BJ (cell line): ENCODE data around the gene PGS1. TPM values are rescaled to one million over a fixed set of nuclear protein-coding genes. Genes with fewer than 3 reads are reported as not detected.

Experiments used
- CTCF ChIA-PET: fragments of 350-600 bp; formaldehyde crosslinking; extraction: SDS; loops from one replicate; lab custom pipeline; 2021; ENCODE audit warnings: antibody characterized with exemption, inconsistent platforms; lab: Yijun Ruan, JAX
- POLR2A ChIA-PET: fragments of 300-600 bp; sonication (Branson Sonifier 250); formaldehyde crosslinking; extraction: SDS; loops from one replicate; lab custom pipeline; 2021; ENCODE audit warnings: antibody characterized with exemption; lab: Charles Lee
- DNase-seq: peaks from one replicate; pipeline ENCODE4 v3.0.0-alpha.2; 2011; ENCODE audit warnings: low read depth
- H3K27me3 ChIP-seq: 2 replicates; pipeline ENCODE4 v1.6.0; 2011; ENCODE audit warnings: low read length; ENCODE audit not compliant: control insufficient read depth, insufficient read depth
- H3K36me3 ChIP-seq: 2 replicates; pipeline ENCODE4 v1.5.1; 2011; ENCODE audit warnings: low read length; ENCODE audit not compliant: control insufficient read depth, insufficient read depth
- H3K4me3 ChIP-seq: 2 replicates; pipeline ENCODE4 v1.5.1; 2011; ENCODE audit warnings: low read depth, mild to moderate bottlenecking, control low read depth, low read length
- CTCF ChIP-seq: IDR thresholded peaks from 2 replicates; pipeline ENCODE4 v1.5.1; 2011; ENCODE audit warnings: low read depth, mild to moderate bottlenecking, control low read depth, inconsistent platforms, low read length, moderate library complexity; ENCODE audit not compliant: insufficient read depth
- polyA plus RNA-seq: library from polyadenylated mRNA; depleted of rRNA; stranded (reverse); fragments of >200 nt; gene quantifications from 2 replicates; pipeline ENCODE4 v1.2.3, GENCODE V29; 2011

The PGS1 gene
- polyA plus RNA-seq, 1 experiment = 37.7 TPM

GRCh38 chr17:78399693-78400144 is 21.3 kb downstream of the PGS1 start:
- ChIA-PET POLR2A (no interaction called here), CTCF (interaction anchor here (0.6 kb wide), 1 partner anchor 734 kb away, joined by 3 read pairs; no protein-coding TSS in a partner anchor)
- Histone ChIP-seq H3K4me3 (no peak overlapping the region), H3K36me3 (peaks cover 48% of the 10 kb centered on the region), H3K27me3 (no peaks in the 10 kb centered on the region)
- DNase-seq = no peak
- TF ChIP-seq CTCF = no peak

- no peak for TF ChIP-seq CTCF
- H3K4me3 ChIP-seq = no peak overlapping the region
- POLR2A ChIA-PET = no interaction called here
- peaks cover 48% of the 10 kb centered on the region for H3K36me3 ChIP-seq
- CTCF ChIA-PET = interaction anchor here (0.9 to 2.3 kb wide), 4 partner anchors 16 to 40 kb away, joined by 3 to 10 read pairs (median 6); no protein-coding TSS in a partner anchor
- H3K27me3 ChIP-seq = no peaks in the 10 kb centered on the region
- DNase-seq = no peak
These were observed 22.3 kb downstream of the PGS1 start for GRCh38 chr17:78400581-78401240.

- no peak for TF ChIP-seq CTCF
- DNase-seq = no peak
- ChIA-PET POLR2A (no interaction called here), CTCF (interaction anchor here (0.6 to 2.3 kb wide), 5 partner anchors 16 to 926 kb away, joined by 3 to 10 read pairs (median 4); no protein-coding TSS in a partner anchor)
- H3K36me3 ChIP-seq = peaks cover 48% of the 10 kb centered on the region
- no peaks in the 10 kb centered on the region for H3K27me3 ChIP-seq
- no peak overlapping the region for H3K4me3 ChIP-seq
These were observed 22.8 kb downstream of the PGS1 start for GRCh38 chr17:78401246-78401645.

- H3K4me3 ChIP-seq = no peak overlapping the region
- ChIA-PET POLR2A (no interaction called here), CTCF (interaction anchor here (0.6 to 2.3 kb wide), 4 partner anchors 11 to 927 kb away, joined by 3 to 10 read pairs (median 6); no protein-coding TSS in a partner anchor)
- H3K27me3 ChIP-seq = no peaks in the 10 kb centered on the region
- TF ChIP-seq CTCF = no peak
- peaks cover 47% of the 10 kb centered on the region for H3K36me3 ChIP-seq
- no peak for DNase-seq
These were observed 23.4 kb downstream of the PGS1 start for GRCh38 chr17:78401891-78402290.

- H3K4me3 ChIP-seq = no peak overlapping the region
- no peak for TF ChIP-seq CTCF
- DNase-seq = no peak
- H3K27me3 ChIP-seq = no peaks in the 10 kb centered on the region
- ChIA-PET CTCF (interaction anchor here (1.4 to 1.8 kb wide), 2 partner anchors 9 to 13 kb away, joined by 4 read pairs; no protein-coding TSS in a partner anchor), POLR2A (no interaction called here)
- peaks cover 42% of the 10 kb centered on the region for H3K36me3 ChIP-seq
These were observed 25.4 kb downstream of the PGS1 start for GRCh38 chr17:78403822-78404221.
